Thoracic aorta (tissue), 2 donors: Measurements from ENCODE around the gene NPHP4. TPM values are rescaled to one million over a fixed set of nuclear protein-coding genes. Genes with fewer than 3 reads are reported as not detected.

Source experiments
- ATAC-seq: fragments of 150-250 bp; one replicate; pipeline ENCODE4 v1.8.0; 2017; ENCODE audit warnings: low read depth; ENCODE audit not compliant: insufficient number of reproducible peaks, low FRiP score
- DNase-seq: peaks from one replicate; pipeline ENCODE4 v3.0.0-alpha.2; 2020; ENCODE audit warnings: low spot score
- H3K27ac ChIP-seq, 2 donors: fragments of 200-600 bp; sonication (generic); 1 replicate in 1 of 2; 2 replicates in 1 of 2; pipeline ENCODE4 v1.5.1; 2016; ENCODE audit warnings: mild to moderate bottlenecking in 2 of 2, moderate library complexity in 2 of 2
- H3K27me3 ChIP-seq: fragments of 200-600 bp; sonication (generic); replicated peaks from 2 replicates; pipeline ENCODE4 v1.6.0; 2016; ENCODE audit warnings: mild to moderate bottlenecking; ENCODE audit not compliant: insufficient read depth
- H3K36me3 ChIP-seq: fragments of 200-600 bp; sonication (generic); one replicate; pipeline ENCODE4 v1.5.1; 2016
- H3K4me1 ChIP-seq, 2 donors: fragments of 200-600 bp; sonication (generic); 1 replicate in 1 of 2; 2 replicates in 1 of 2; pipeline versions ENCODE4 v1.5.1 to v1.6.0; 2016; ENCODE audit warnings: low read depth in 2 of 2, mild to moderate bottlenecking in 1 of 2; ENCODE audit not compliant: control insufficient read depth in 1 of 2
- H3K4me3 ChIP-seq: fragments of 200-600 bp; sonication (generic); 2 replicates; pipeline ENCODE4 v1.5.1; 2016; ENCODE audit warnings: mild to moderate bottlenecking
- H3K9me3 ChIP-seq: fragments of 200-600 bp; sonication (generic); 2 replicates; pipeline ENCODE4 v1.5.1; 2016
- total RNA-seq, 2 donors: library from RNA; depleted of rRNA; stranded (reverse); fragments of >200 nt; gene quantifications; one replicate each; pipeline versions ENCODE4 v1.1.0 to v1.2.3, GENCODE V29; 2016
- TF ChIP-seq, protein P1 (sequence below): fragments of 200-600 bp; sonication (generic); IDR thresholded peaks from one replicate; pipeline ENCODE4 v1.5.1; 2019; ENCODE audit warnings: antibody characterized with exemption

The NPHP4 gene
- total RNA-seq, 2 donors from 2014 or later, result 11.4 to 15.1 TPM

- no peak for ATAC-seq
- TF ChIP-seq, protein P1, sequence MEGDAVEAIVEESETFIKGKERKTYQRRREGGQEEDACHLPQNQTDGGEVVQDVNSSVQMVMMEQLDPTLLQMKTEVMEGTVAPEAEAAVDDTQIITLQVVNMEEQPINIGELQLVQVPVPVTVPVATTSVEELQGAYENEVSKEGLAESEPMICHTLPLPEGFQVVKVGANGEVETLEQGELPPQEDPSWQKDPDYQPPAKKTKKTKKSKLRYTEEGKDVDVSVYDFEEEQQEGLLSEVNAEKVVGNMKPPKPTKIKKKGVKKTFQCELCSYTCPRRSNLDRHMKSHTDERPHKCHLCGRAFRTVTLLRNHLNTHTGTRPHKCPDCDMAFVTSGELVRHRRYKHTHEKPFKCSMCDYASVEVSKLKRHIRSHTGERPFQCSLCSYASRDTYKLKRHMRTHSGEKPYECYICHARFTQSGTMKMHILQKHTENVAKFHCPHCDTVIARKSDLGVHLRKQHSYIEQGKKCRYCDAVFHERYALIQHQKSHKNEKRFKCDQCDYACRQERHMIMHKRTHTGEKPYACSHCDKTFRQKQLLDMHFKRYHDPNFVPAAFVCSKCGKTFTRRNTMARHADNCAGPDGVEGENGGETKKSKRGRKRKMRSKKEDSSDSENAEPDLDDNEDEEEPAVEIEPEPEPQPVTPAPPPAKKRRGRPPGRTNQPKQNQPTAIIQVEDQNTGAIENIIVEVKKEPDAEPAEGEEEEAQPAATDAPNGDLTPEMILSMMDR, result no peak
- peaks cover 13% of the 10 kb centered on the region for H3K36me3 ChIP-seq
- no peak overlapping the region for H3K27ac ChIP-seq
- no peak overlapping the region for H3K4me3 ChIP-seq
- no peaks in the 10 kb centered on the region for H3K9me3 ChIP-seq
- H3K4me1 ChIP-seq, result no peaks in the 10 kb centered on the region
- DNase-seq, result no peak
- H3K27me3 ChIP-seq, result no peaks in the 10 kb centered on the region
Measured at GRCh38 chr1:5877001-5877400, 115.2 kb downstream of the NPHP4 start.

GRCh38 chr1:5876094-5876650, 116.1 kb downstream of the NPHP4 start:
- TF ChIP-seq, protein P1, result no peak
- DNase-seq, result no peak
- no peaks in the 10 kb centered on the region for H3K4me1 ChIP-seq
- H3K4me3 ChIP-seq, result no peak overlapping the region
- H3K27ac ChIP-seq, result no peak overlapping the region
- H3K36me3 ChIP-seq, result peaks cover 16% of the 10 kb centered on the region
- H3K9me3 ChIP-seq, result no peaks in the 10 kb centered on the region
- no peak for ATAC-seq
- H3K27me3 ChIP-seq, result no peaks in the 10 kb centered on the region

GRCh38 chr1:5875345-5875910, 116.8 kb downstream of the NPHP4 start:
- H3K27me3 ChIP-seq, result no peaks in the 10 kb centered on the region

DNA sequence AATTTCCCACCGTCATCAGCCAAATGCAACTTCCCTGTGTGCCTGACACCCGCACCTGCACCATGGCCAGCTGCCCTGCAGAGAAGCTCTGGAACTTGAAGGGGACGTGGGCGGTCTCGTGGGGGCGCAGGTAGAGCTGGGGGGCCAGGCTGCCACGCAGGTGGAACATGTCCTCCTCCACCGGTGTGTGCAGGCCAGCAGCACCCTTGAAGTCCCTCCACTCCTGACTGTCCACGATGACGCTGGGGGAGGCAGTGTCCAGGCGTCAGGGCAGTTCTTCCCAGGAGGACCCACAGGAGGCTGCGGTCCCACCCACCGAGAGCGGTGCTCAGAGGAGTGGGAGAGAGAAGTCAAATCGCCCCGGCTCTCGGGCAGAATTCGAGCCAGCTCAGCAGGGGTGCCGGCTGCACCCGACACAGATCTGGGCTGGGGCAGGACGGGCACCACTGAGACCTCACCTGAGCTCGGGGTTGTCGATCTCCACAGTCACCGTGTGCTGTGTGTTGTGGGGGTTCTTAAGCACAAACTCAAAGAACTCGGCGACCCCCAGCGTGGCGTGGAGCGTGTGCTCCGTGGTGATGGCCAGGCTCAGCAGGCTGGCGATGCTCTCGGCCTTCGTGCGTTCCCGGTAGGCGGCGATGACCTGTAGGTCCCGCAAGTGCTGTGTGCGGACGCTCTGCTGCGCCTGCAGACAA, 117.7 kb downstream of the NPHP4 start:
- TF ChIP-seq, protein P1, result no peak
- no peaks in the 10 kb centered on the region for H3K4me1 ChIP-seq
- peaks cover 10% of the 10 kb centered on the region for H3K36me3 ChIP-seq
- H3K4me3 ChIP-seq, result no peak overlapping the region
- DNase-seq, result no peak
- no peaks in the 10 kb centered on the region for H3K27me3 ChIP-seq
- H3K9me3 ChIP-seq, result no peaks in the 10 kb centered on the region
- no peak overlapping the region for H3K27ac ChIP-seq
- no peak for ATAC-seq

More at GRCh38 chr1:5875345-5875910, 116.8 kb downstream of the NPHP4 start:
- no peaks in the 10 kb centered on the region for H3K4me1 ChIP-seq
- H3K27ac ChIP-seq, result no peak overlapping the region
- H3K4me3 ChIP-seq, result no peak overlapping the region
- H3K36me3 ChIP-seq, result peaks cover 15% of the 10 kb centered on the region
- TF ChIP-seq, protein P1, result no peak
- ATAC-seq (no peak), DNase-seq (no peak)
- no peaks in the 10 kb centered on the region for H3K9me3 ChIP-seq

DNA sequence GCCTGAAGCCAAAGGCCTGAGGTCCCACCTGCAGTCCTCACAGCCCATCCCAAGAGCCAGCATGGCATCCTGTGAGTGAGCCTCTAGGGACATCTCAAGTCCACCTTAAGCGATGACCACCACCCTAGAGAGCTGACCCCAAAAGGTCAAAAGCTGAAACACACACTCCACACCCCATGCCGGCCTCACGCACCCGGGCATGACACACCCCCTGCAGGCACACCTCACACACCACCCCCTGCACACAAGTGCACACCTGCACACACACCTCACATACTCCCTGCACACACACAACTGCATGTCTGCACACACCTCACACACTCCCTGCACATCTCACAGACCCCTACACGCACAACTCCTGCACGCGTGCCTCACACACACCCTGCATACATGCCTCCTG, 118.7 kb downstream of the NPHP4 start:
- Histone ChIP-seq H3K9me3 (no peaks in the 10 kb centered on the region), H3K27ac (no peak overlapping the region), H3K4me1 (no peaks in the 10 kb centered on the region), H3K4me3 (no peak overlapping the region), H3K36me3 (peaks cover 10% of the 10 kb centered on the region), H3K27me3 (no peaks in the 10 kb centered on the region)
- TF ChIP-seq, protein P1, result no peak
- ATAC-seq, result no peak
- no peak for DNase-seq
